ENCODE data around the gene UBASH3B.

The UBASH3B gene

DNA sequence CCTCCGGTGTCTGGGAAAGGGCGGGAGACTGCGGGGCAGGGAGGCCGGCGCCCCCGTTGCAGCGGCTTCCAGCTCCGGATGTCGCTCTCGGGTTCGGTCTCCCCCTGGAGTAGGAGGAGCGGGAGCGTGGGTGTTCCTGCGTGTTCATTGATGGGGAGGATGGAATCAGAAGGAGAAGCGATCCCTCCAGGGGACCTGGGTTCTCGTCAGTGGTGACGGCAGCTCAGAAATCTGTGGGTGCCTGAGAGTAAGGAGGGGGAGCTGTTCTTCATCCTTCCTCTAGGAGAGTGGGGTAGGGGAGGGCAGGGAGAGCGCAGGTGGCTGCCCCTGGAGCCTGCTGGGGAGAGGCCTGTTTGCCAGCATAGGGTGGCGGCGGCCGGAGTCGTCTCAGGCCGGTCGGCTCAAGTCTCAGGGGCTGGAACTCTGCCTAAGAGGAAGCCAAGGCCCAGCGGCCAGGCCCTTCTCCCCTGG lies 1.1 kb downstream of the UBASH3B start:
- peak; percentile 19 for TF ChIP-seq CTCF (IDR thresholded peaks at IDR 0.05; ENCODE audit: insufficient read depth, low read depth, low read length, missing control alignments)
- DNase-seq (ENCODE audit: low read depth), result peak; percentile 24
- H3K4me3 ChIP-seq (ENCODE audit: low read length), result peak overlapping the region; percentile 63

DNA sequence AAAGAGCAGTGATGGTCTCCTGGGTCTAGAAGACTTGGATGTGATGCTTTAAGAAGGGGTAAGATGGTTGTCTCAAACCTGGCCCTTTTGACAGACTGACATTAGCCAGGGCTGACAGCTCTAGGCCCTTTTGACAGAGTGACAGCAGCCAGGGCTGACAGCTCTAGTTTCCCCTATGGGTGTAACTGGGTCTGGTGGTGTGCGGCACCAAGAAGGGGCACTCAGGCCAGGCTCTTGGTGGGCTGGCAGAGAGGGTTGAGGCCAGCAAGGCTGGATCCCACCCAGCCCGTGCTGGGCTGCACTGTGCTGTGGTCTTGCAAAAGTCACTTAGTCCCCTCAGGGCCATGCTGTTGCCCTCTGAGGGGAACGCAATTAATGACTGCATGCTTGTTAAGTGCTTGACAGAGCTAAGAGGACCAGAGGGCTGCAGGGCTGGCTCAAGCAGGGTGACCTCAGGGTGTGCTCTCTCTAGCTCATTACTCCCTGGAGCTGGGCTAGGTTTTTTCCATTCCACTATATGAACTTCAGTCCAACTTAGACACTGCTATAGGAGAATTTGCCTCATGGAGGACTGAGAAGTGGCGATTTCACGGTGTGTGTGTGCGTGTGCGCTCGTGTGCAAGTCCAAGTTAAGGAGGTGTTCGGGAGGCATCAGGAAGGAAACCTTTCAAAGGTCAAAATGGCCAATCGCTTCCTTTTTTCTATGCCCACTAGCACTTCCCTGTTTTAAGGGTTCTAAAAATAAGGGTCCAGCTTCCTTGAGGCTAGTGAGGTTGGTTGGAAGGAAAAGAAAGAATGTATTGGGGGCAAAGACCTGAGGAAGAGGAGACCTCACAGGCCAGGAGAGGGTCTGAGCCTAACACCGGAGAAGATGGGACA lies 4.4 kb downstream of the UBASH3B start:
- no peak for TF ChIP-seq CTCF (IDR thresholded peaks at IDR 0.05; ENCODE audit: insufficient read depth, low read depth, low read length, missing control alignments)
- no peak for DNase-seq (ENCODE audit: low read depth)
- H3K4me3 ChIP-seq (ENCODE audit: low read length), result no peak overlapping the region

- H3K4me3 ChIP-seq (ENCODE audit: low read length), result no peak overlapping the region
- peak; percentile 79 for DNase-seq (ENCODE audit: low read depth)
- no peak for TF ChIP-seq CTCF (IDR thresholded peaks at IDR 0.05; ENCODE audit: insufficient read depth, low read depth, low read length, missing control alignments)
Observed at GRCh38 chr11:122661182-122661945, 5.8 kb downstream of the UBASH3B start.

DNA sequence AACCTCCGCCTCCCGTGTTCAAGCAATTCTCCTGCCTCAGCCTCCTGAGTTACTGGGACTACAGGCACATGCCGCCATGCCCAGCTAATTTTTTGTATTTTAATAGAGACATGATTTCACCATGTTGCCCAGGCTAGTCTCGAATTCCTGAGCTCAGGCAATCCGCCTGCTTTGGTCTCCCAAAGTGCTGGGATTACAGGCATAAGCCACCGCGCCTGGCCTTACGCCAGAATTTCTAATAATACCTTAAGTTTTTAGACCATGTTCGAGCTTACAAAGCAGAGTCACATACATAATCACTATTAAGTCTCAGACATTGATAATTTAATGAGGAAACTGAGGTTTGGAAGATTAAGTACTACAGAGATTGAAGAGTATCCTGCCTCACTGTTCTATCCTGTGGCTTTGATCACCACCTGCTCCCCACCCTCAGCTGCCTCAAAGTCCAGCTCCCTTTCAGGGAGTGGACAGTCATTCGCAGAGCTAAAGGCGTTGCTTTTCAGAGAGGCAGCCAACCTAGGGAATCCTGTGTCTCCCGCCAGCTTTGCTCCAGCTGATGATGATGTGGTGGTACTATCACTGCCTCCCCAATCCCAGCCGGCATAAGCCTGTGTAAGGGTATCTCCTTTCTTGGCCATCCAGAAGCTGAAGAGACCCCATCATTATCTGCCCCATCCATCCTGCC lies 7.7 kb downstream of the UBASH3B start:
- no peak for TF ChIP-seq CTCF (IDR thresholded peaks at IDR 0.05; ENCODE audit: insufficient read depth, low read depth, low read length, missing control alignments)
- no peak overlapping the region for H3K4me3 ChIP-seq (ENCODE audit: low read length)
- no peak for DNase-seq (ENCODE audit: low read depth)

- no peak overlapping the region for H3K4me3 ChIP-seq (ENCODE audit: low read length)
- DNase-seq (ENCODE audit: low read depth), result no peak
- no peak for TF ChIP-seq CTCF (IDR thresholded peaks at IDR 0.05; ENCODE audit: insufficient read depth, low read depth, low read length, missing control alignments)
Observed at GRCh38 chr11:122663764-122664163, 8.2 kb downstream of the UBASH3B start.

- no peak for TF ChIP-seq CTCF (IDR thresholded peaks at IDR 0.05; ENCODE audit: insufficient read depth, low read depth, low read length, missing control alignments)
- DNase-seq (ENCODE audit: low read depth), result no peak
Observed at GRCh38 chr11:122664188-122664587, 8.7 kb downstream of the UBASH3B start.

More at GRCh38 chr11:122664188-122664587, 8.7 kb downstream of the UBASH3B start:
- no peak overlapping the region for H3K4me3 ChIP-seq (ENCODE audit: low read length)

Measured in epithelial cell of esophagus (primary cell).